Stimulated activated CD8-positive, alpha-beta memory T cell treated with anti-CD3 and anti-CD28 coated beads, Interleukin-4, amount 100 ng/mL, for 24 hours (primary cell): ENCODE measurements around the gene CSNK1G2.

ENCODE experiments used
- DNase-seq: peaks from one replicate; pipeline ENCODE4 v3.0.0-alpha.2; 2020; ENCODE audit warnings: low read depth

Gene CSNK1G2

DNA sequence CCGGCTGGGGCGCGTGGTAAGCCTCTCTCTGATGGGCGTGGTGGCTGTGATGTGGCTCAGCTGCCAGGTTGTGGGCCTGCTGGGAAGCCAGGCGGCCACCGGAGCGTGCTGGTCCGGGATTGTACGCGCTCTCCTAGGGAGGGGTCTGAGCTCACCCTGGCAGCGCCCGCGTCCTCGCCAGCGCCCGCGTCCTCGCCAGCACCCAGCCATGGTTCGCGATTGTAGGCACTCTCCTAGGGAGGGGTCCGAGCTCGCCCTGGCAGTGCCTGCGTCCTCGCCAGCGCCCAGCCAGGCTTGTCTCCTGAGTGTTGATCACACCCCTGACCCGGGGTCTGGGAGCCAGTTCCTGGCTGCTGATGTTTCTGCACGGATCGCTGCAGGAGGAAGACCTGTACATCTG is 22.0 kb upstream of the CSNK1G2 start:
- DNase-seq = no peak

DNA sequence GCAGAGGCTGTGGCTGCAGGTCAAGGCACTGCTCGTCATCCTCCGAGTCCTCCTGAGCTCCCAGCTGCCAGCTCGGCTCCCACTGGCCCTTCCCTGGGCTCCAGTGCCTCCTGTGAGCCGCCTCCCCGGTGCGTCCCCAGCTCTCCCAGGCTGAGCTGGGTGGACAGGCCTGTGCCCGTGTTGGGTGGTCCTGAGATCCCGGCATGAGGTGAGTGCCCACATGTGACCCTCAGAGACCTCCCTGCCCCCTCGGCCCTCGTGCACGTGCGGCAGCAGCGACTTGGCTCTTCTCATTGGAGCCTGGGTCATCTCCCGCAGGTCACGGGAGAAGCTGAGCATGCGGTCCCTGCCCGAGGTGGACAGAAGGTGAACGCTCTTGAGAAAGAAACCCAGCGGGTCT is 20.3 kb upstream of the CSNK1G2 start:
- no peak for DNase-seq

DNA sequence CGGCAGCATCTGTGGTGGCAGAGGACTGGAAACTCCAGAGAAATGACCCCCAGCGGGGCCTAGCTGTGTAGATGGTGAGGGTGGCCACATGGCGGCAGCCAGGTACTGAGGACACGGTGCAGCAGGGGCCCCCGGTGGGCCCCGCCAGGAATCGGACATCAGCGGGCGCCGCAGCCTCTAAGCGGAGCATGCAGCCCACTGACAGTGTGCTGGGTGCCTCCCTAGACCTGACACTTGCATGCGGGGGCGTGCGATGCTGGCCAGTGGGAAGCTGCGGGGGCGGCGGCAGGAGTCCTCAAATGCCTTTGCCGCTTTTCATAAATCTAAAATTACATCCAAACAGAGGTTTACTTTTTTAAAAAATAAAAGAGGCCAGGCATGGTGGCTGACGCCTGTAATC is 19.6 kb upstream of the CSNK1G2 start:
- no peak for DNase-seq

DNA sequence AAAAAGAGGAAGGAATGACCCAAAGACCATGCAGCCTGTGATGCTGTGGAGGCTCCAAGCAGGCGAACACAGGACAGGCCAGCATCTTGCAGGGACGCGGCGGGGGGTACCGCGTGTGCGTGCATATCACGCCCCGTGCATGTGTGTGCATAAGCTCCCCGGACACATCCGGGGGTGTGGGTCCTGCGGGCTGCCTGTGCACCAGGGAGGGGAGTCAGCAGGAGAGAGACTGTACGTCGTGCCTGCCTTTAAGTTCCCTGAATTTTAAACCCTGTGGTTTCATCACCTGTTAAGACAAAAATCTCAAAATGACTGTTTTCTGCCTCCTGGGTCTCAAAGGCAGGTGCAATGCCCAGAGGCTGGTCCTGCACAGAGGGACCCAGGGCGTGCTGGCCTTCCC is 19.1 kb upstream of the CSNK1G2 start:
- no peak for DNase-seq

DNA sequence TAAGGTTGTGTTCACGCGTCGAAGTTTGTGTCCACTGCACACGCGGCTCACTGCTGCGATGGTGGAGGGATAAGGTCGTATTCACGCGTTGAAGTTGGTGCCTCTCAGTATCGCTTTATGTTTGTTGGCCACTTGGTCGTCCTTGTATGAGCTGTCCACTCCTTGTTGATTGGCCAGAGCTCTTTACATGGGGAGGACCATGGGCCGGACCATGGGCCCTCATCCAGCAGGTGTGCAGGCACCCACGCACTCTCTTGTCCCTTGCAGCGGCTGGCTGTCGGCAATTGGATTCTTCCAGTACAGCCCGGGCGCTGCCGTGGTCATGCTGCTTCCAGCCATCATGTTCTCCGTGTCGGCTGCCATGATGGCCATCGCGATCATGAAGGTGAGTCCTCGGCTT is 18.2 kb upstream of the CSNK1G2 start:
- DNase-seq = no peak

DNA sequence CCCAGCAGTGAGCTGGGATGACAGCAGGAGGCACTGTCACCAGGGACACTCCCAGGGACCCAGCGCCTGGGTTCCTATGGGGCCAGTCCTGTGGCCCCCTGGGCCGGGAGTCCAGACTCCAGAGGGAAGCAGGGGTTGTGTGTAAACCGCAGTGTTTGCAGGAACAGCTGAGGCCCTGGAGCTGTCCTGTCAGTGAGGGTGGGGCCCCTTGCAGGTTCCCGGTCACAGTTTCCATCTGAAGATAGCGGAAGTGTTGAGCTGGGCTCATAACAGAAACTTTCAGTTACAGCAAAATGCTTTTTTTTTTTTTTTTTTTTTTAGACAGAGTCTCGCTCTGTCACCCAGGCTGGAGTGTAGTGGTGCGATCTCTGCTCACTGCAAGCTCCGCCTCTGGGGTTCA is 17.7 kb upstream of the CSNK1G2 start:
- DNase-seq = no peak

DNA sequence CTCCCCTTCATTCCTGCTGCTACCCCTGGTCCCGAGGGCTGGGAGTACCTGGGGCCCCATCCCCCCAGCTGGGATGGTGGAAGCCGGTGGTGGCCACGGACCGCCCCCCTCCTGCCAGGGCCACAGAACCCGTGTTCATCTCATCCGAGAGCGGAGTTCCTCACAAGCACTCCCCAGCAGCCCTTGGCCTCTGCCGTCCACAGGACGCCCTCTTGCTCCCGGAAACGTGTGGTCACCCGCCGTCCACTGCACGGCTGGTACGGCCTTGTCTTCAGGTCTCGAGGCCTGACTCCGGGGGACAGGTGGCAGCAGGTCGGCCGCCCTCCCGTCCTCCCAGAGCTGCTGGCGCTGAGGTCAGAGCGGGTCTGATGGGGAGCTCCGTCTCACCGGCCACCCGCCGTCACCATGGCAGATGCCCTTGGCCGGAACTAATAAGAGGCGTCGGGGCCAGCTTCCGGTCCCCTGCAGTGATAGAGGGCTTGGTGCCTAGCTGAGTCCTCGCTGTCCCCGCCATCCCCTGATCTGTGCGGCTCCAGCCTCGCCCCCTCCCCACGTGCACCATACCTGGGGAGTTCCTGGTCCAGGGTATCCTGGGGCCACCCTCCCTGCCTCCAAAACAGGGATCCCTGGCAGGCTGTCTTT is 16.5 kb upstream of the CSNK1G2 start:
- DNase-seq = no peak

DNA sequence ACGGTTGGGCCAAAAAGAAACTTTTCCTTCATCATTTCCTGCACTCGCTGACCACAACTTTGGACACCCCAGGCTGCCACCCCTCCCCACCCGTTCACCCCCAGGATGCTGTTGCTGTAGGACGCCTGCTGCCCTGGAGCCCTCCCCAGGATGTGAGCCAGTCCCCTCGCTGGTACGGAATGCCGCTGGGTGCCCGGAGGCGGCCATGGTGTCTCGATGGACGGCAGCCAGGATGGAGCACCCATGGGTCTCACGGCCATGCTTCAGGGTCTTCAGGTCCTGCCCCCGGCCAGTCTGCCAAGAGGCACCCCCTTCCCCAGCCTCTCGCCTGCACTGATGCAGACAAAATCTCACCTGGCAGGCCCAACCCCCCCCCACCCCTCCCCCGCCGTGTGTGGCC is 15.4 kb upstream of the CSNK1G2 start:
- no peak for DNase-seq

DNA sequence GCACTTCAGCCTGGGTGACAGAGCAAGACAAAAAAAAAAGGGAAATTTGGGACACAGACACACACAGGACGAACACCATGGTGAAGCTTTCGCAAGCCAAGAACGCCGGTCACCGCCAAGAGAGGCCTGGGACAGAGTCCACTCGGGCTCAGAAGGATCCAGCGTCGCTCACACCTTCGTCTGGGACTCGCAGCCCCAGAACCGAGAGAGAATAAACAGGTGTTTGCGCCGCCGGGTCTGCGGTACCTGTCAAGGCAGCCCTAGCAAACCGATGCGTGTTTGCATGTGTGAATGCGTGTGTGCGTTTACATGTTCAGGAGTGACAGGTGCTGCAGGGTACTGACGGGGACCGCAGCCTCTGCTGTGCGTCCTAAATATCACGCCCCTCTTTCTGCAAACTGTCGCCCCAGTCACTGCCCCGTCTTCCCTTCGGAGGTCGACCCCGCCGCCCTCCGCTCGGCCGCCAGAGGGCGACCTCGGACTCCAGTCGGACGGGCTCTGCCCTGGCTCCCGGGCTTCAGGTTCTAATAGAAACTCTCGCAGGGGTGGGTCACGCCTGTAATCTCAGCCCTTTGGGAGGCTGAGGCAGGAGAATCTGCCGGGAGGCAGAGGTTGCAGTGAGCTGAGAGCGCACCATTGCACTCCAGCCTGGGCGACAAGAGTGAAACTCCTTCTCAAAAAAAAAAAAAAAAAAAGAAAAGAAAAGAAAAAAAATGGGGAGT is 11.8 kb upstream of the CSNK1G2 start:
- peak; percentile 83 for DNase-seq

DNA sequence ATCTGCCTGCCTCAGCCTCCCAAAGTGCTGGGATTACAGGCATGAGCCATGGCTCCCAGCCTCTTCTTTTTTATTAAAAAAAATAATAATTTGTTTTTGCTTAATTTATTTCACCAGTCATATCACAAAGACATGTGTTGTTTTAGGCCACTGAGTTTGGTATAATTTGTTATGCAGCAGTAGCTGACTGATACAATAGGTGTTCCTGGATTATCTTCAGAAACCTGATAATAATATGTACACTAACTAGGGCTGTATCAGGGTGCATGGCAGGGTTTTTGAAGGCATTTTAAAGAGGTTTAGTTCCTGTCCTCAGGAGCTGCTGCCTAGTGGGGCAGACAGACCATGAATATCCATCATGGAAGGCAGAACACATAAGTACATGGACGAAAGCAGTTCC is 9.5 kb upstream of the CSNK1G2 start:
- no peak for DNase-seq

DNA sequence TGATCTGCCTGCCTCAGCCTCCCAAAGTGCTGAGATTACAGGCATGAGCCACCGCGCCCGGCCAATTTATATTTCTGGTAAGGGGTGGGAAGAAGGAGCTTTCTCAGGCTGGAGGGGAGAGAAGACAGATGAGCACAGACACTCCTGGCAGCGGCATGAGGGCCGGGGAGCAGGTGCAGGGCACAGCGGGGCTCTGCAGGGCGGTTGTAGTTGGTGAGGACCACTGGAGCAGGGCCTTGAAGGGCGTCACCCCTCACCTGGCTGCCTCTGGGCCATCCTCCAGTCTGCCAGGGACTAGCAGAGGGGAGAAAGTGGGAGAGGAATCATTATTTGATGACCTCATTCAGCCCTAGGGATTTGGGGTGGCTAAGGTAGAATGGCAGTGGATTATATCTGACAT is 8.6 kb upstream of the CSNK1G2 start:
- DNase-seq = no peak

DNA sequence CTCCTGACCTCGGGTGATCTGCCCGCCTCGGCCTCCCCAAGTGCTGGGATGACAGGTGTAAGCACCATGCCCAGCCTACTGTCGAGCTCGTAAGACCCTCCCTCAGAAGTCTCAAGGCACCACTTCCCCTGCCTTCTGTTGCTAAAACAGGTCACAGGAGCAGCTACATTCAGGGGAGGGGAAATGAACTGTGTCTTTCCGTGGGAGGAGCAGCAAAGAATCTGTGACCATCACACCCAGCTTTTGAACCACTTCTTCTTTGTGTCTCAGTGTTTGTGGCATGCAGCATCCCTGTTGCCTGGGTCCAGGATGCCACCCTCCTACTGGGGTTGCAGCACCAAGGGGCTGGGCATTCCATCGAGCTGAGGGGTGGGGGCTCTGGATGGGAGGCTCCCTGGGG is 7.7 kb upstream of the CSNK1G2 start:
- no peak for DNase-seq

DNA sequence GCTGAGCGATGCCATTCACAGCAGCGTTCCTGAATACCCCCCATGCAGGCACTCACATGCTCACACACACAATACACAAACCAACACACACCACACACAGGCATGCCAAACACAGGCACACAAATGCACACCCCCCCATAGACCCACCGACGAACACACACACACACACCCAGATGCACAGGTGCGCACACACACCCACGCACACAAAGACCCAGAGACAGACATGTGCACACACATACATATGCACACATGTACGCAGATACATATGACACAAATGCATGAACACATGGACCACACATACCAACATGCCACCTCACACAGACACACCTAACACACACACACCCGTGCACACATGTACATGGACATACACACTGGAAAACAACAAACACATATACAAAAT is 7.0 kb upstream of the CSNK1G2 start:
- no peak for DNase-seq

DNA sequence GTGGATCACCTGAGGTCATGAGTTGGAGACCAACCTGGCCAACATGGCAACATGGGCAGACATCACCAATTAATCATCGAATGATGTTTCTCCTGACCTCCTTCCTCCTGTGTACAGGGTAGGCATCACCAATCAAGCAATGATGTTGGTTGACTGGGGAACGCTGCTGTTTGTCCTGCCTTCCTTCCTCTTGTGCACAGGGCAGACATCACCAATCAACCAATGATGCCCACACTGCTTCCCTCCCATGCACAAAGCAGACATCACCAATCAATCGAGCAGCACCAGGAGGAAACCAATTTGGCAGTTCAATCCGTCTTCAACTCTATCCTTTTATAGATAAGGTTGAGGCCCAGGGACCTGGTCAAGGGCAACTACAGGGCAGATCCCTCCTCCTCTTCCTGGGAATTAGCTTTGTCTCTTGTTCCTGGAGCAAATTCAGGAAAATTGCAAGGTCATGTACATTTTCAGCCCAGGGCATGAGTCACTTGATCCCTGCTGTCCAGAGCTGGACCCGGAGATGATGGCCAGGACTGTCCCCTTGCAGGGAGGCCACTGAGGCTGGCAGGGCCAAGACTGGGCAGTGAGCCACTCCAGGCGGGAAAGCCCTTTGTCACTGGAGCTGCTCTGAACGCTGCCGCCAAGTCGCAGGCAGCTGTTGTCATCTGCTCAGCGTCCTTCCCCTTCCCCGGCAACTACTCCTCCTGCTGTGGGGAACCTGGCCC is 5.3 kb upstream of the CSNK1G2 start:
- DNase-seq = no peak

DNA sequence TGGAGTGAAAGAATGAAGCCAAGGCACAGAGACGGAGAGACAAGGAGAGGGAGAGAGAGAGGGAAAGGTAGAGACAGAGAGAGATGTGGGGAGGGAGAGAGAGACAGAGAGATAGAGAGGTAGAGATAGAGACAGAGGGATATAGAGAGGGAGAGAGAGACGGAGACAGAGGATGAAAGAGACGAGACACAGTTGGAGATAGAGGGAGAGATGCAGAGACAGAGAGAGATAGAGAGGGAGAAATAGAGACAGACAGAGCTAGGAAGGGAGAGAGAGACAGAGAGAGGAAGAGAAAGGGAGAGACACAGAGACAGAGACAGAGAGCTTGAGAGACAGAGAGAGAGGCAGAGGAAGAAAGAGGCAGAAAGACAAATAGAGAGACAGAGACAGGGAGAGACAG is 4.5 kb upstream of the CSNK1G2 start:
- no peak for DNase-seq

DNA sequence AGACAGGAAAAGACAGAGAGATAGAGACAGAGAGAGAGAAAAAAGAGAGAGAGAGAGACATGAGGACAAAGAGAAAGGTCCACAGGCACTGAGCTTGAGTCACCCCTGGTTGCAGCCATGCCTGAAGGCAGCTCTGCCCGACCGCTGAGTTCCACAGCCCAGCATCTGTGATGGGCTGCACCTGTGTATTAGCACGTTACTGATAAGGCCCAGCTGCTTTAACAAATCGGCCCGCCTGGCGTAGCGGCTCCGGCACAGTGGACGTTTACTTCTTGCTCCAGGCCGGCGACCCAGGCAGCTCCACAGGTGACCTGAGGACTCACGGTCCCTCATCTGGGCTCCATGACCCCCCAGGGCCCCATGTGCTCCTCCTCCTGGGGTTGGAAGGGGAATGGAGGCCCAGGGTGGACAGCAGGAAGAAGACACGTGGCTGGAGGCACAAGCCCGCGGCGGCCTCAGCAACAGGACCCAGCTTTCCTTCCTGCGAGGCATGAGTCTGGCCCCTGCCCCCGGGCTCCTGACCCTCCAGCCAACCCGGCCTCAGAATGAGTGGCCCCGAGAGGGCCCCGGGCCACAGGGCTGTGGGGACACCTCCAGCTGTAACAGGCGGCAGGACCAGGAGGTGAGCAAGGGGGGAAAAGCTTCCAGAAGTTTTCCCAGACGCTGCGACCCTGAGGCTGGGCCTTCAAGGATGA is 3.9 kb upstream of the CSNK1G2 start:
- DNase-seq = no peak

DNA sequence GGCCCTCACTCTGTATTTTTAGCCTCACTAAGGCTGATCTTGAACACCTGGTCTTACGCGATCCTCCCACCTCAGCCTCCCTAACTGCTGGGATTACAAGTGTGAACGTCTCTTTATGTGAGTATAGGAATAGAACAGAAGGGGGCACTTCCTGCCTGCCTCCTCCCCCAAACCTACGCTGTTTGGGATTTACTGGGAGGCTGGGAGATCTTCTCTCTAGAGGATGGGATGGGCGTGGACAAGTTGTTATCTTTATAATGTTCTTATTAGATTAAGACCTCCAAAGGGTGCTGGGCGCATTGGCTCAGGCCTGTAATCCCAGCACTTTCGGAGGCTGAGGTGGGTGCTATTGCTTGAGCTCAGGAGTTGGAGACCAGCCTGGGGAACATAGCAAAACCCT is 2.9 kb upstream of the CSNK1G2 start:
- DNase-seq = no peak

DNA sequence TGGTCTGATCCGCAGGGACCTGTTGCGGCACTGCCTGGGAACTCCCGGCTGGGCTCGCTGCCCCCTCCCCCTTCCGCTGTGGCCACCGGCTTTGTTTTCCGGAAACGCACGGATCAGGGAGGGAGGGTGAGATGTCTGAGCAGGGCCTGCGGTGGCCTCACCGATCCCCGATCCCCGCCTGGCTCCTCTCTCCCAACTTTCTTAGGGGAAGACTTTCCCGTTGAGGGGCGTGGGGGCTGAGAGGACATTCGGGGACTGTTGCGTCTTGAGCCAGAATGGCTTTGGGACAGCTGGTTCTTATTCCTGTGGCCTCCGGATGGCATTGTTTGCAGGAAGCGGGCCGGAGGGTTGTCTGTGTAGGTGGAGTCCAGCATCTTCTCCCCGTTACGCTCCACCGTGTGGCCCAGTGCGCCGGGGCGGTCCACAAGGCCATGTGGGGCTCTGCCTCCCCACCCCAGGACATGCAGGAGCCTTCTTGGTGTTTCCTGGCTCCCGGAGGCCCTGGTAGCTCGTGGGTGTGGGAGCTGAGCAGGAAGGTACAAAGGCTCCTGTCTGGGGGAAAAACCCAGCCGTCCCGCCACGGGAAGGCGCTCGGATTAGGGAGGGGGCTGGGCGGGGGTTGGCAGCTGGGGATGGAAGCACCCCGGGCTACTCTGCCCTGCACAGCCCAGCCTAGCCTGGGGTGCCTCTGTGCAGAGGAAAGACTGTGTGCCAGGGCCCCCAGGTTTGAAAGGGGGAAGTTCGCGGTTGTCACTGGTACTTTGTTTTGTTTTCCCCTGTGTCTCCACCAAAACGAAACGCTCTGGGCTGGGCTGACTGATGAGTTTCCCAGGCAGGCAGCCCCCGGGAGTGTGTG is 1.3 kb downstream of the CSNK1G2 start:
- peak; percentile 62 for DNase-seq

DNA sequence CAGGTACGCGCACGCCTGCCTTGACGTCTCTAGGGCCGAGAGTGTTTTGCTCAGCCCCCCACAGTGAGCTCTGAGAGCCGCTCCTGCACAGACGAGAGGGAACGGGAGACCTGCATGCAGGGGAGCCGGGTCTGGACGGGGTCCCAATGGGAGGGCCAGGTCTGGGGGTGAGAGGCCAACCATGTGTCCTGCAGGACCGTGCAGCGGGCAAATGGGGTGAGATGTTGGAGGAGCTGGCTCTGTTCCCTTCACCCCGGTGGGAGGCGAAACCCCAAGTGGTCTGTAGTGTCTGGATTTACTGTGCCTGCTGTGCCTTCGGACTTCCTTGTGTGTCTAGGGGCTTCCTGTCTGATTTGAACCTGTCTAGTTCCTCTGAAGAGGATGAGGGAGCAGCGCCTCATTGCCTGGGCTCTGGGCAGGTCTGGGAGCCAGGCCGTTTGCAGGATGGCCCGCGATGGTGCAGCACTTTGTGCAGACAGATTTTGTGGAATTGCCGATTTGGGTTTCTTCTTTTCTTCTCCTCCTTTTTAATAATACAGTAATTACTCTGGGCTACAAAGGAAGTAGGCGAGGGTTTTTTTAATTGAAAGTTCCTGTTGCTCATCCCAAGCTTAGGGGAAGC is 2.1 kb downstream of the CSNK1G2 start:
- no peak for DNase-seq

DNA sequence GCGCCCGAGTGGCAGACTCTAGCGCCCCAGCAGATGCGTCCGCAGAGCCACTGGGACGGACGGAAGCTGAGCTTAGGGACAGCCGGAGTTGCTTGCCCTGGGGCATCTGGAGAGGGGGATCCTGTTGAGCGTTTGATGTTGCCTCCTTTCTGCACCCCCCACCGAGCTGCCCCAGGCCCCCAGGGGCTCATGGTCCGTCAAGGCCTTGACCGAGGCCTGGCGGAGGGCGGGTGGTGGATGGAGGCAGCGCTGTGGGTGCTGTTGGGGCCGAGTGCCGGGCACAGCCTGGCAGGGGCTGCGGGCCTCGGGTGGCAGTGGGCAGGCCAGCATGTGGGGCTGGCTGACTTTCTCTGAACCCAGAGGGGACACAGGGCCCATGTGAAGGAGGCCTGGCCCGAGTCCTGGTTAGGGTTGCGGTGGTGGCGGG is 2.7 kb downstream of the CSNK1G2 start:
- DNase-seq = no peak
